GM12873 (cell line): ENCODE data around the gene EXD2.

Source experiments
- CTCF ChIP-seq: IDR thresholded peaks from 2 replicates; pipeline ENCODE4 v1.5.1; 2012; ENCODE audit warnings: low read depth, mild to moderate bottlenecking, moderate library complexity, low read length, control low read depth; ENCODE audit not compliant: insufficient read depth; ENCODE audit errors: missing control alignments

The EXD2 gene

GRCh38 chr14:69191340-69192111, at the start of gene EXD2:
TSS of gene EXD2 (plus strand) at chr14:69191498. CDS start at chr14:69209471, 17,973 bp downstream.
- no peak for TF ChIP-seq CTCF

GRCh38 chr14:69141550-69141949, 49.7 kb upstream of the EXD2 start:
- TF ChIP-seq CTCF: no peak

GRCh38 chr14:69142101-69142500, 49.2 kb upstream of the EXD2 start:
- TF ChIP-seq CTCF: no peak

GRCh38 chr14:69149461-69150244, 41.6 kb upstream of the EXD2 start:
- no peak for TF ChIP-seq CTCF

- TF ChIP-seq CTCF: peak; percentile 70
Measured at GRCh38 chr14:69151458-69152180, 39.7 kb upstream of the EXD2 start.

- no peak for TF ChIP-seq CTCF
Measured at GRCh38 chr14:69152181-69152901, 39.0 kb upstream of the EXD2 start.
